SHP77 treated with DMSO at 0.1 percent for 48 hours (cell line): Measurements from ENCODE around the gene CGRRF1.
A peak's percentile ranks its signal among the peaks of the same experiment; 100 is the strongest.

Experiments used
- DNase-seq: peaks from one replicate; lab custom pipeline; 2025; lab: John Stamatoyannopoulos, UW

The CGRRF1 gene

GRCh38 chr14:54548491-54548890 lies 38.8 kb downstream of the CGRRF1 start:
- no peak for DNase-seq

DNA sequence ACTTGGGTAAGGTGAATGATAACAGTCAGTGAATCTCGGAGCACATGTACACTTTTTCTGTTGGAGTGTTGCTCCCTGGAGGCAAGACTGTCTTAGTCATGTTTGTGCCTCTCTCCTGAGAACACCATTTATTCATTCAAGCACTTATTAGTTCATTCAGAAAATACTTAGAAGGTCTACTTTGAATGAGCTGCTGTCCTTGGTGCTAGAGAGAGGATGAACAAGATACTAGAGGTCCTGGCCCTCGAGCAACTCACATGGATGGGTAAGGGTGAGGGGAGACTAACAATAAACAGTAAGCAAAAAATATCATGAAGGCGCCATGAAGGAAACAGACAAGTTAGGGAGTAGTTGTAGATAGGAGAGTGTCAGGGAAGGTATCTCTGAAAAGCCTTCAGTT lies 40.2 kb downstream of the CGRRF1 start:
- DNase-seq: no peak

DNA sequence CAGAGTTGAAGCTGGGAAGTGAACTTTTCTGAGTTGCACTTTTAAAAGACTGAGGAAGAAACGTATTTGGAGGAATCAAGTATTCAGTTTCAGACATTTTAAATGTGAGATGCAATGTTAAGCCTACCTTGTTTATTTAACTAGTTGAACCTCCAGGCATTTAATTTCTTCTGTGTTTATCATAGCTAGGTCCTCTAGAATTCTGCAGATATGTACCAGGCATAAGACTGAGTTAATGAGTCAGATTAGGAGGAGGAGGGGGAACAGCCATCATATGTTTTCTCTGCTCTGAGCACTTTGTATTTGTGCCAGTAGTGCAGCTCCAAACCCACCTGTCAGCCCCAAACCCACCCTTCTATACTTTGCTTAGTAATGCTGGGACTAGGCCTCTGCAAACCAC lies 40.8 kb downstream of the CGRRF1 start:
- no peak for DNase-seq

DNA sequence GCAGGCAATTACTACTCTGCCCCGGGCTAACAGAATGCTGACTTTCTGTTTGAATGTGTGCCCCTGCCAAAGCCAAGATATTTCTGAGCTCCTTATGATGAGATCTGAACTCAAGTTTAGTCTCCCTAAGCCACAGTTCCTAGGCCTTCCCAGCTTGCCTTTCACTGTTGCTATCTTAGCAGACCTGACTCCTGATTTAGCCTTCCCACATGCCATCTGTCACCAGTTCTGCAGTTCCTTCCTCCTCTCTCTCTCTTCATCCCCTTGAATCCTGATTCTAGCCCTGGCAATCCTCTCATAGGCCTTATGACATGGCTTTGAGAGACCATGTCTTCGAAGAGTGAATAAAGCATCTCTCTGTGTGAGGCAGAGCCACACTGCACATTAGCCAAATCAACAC lies 44.7 kb downstream of the CGRRF1 start:
- DNase-seq: no peak

- DNase-seq: no peak
Observed at GRCh38 chr14:54555651-54556050, 45.9 kb downstream of the CGRRF1 start.

DNA sequence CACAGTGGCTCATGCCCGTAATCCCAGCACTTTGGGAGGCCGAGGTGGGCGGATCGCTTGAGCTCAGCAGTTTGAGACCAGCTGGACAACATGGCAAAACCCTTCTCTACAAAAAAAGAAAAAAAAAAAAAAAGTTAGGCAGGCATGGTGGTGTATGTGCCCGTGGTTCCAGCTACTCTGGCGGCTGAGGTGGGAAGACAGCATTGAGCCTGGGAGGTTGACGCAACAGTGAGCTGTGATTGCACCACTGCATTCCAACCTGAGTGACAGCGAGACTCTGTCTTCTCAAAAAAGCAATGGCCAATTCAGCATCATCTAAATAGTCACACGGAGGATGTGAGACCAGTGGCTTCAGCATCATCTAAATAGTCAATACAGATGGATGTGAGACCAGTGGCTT lies 46.8 kb downstream of the CGRRF1 start:
- DNase-seq: no peak

GRCh38 chr14:54562334-54562733 lies 52.6 kb downstream of the CGRRF1 start:
- DNase-seq: no peak

- DNase-seq: peak; percentile 10
Observed at GRCh38 chr14:54564071-54564867, 54.6 kb downstream of the CGRRF1 start.

GRCh38 chr14:54564868-54565784 lies 55.4 kb downstream of the CGRRF1 start:
- no peak for DNase-seq

DNA sequence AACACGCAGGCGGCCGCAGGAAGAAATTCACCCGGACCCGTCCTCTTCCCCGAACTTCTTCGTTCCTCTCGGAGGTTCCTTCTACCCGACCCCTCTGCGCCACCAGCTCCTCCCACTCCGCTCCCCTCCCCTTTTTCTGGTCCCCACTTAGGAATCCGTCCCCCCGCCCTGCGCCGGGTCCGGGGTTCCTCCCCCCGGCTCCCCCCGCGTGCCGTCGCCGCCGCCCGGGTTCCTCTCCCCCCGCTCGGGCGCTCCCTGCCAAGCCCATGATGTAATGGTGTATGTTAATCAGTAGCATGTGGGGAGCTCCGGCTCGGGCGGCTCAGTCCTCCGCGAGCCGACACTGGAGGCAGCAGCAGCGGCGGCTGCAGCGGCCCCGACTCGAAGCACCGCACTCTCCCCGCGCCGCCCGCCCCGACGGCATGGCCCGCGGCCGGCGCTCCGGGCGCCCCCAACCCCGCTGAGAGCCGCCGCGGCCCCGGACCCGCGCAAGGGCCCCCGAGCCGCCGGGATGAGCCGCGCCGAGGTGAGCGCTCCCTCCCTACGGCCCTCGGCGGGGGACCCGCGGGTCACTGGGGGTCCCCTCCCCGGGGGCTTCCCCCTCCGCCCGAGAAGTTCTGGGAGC lies 56.2 kb downstream of the CGRRF1 start:
- peak; percentile 12 for DNase-seq

DNA sequence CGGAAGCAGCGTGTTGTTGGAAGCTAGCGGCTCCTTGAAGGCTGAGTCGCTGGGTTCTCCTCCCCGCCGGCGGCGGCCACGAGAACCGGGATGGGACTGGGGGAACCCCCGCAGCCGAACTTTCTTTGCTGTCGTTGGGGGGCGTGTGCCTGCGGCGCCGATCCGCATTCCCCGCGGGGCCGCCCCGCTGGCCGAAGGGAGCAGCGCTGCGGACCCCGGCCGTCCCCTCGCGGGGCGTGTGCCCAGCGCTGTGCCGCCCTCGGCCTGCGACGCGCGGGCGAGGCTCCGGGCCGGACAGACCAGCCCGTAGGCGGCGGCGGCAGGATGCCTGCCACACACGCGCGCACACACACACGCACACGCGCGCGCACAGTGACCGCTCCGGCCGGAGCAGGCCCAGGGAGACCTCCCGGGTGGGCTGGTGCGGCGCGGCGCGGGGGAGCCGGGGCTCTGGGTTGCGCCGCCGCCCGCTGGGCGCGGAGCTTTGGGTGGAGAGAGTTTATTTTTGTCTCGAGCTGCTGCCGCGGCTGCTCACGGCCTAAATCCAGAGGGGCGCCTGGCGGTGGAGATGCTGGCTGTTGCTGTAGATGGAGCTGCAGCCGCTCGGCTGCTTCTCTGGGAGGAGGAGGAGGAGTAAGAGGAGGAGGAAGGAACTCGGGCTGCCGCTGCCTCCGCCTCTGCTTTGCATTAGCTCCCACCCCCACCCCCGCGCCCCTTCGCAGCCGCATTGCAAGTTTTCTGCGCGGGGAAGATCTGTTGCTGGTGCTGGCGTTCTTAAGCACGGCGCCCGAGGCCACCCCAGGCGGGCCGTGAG lies 56.9 kb downstream of the CGRRF1 start, which contains the start of gene SAMD4A:
TSS of gene SAMD4A (plus strand) at position 719 of the 814 bp plus-strand sequence. CDS start 789 bp downstream, outside the sequence.
- DNase-seq: no peak

DNA sequence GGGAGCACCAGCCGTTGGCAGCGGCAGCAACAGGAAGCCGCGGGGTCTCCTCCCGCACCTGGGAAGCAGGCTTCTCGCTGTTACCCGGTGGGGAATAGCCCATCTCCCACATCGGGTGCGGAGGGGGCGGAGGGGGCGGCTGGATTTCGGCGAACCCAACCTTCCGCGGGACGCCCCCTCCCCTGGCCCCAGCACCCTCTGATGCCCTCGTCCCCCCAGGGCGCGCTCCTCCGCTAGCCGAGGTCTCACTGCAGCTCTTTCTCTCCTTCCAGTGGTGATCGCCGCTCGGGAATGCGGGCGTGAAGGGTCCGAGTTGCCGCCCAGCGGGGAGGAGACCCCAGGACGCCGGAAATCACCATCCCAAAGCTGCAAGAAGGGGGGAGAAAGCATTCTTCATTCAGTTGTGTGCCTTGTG lies 57.5 kb downstream of the CGRRF1 start:
- DNase-seq: no peak

DNA sequence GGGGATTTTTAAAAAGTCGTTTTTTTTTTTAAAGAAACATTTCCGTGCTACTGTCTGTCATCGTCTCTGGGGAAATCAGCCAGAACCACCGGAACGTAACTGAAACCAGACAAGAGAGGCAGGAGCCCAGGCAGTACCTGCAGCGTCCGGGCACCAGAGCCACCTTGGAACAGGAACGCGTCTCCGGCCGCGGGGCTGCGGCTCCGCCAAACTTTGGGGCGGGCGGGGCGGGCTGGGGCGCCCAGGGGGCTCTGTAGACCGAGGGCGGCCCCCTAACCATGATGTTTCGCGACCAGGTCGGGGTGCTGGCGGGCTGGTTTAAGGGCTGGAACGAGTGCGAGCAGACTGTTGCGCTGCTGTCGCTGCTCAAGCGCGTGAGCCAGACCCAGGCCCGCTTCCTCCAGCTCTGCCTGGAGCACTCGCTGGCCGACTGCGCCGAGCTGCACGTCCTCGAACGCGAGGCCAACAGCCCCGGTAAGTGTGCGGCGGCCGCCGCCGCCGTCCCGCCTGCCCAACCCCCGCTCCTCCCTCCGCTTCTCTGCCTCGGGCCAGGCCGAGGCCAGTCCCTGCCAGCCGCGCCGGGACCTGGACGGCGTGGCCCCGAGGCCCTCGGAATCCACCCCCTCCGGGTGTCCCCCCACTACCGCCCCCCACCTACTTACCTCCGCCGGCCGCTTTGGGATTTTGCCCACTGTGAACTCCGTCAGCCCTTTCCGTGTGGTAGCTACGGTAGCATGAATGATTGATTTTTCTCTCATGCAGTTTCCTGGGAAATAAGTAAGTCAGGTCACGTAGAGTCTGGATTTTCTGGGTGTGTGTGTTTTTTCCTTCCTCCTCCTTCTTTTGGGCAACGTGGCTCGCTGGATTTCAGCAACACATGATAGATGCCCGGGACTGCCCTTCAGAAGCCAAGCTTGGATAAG lies 58.2 kb downstream of the CGRRF1 start:
- DNase-seq: no peak

DNA sequence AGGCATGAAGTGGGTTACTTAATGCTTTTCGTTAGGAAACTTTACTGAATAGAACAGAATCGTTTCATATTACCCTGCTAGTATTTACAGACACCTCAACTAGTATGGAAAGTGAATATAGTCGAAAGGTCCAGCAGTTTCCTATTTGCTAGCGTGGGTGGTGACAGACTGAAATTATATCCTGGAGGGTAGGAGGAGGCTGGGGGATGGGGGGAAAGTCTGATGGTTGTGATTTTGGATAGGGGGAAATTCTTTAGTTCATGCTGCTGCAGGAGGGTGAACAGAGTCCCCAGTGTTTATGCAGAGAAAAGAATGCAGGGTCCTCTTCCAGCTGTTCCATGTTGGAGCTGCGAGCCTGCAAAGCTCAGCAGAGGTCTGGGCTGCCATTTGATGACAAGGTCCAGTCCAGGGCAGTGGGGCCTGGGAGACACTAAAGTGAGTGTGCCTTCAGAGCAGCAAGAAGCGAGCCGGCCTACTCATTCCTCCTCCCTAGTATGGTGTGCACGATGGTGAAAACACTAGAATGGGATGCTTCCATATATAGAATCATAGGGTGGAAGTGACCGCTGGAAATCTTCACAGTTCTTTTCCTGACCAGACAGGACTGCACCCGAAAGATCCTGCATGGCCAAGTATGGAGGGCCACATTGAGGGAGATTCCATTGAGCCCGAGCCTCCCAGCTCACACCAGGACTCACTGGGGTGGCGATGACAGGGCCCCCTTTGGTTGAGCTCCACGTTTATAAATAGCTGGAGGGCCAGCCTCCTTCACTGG lies 59.3 kb downstream of the CGRRF1 start:
- DNase-seq: no peak

DNA sequence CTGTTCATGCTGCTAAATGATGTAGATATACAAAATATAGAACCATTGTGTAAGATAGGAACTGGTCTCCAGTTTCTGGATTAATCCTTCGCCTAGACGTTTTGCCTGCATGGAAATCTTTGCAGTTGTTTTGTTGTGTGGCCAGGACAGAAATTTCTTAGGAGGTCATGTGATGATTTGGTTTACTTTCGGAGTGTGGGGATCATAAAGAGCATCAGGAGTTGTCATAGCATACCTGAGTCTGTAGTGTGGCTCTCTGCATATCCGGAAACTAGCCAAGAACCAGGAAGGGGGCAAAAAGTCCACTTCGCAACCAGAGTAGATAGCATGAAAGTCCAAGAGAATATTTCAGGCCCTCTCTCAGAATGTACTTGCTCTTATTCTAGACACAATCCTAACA lies 60.3 kb downstream of the CGRRF1 start:
- no peak for DNase-seq

GRCh38 chr14:54570631-54571415 lies 61.1 kb downstream of the CGRRF1 start:
- no peak for DNase-seq

DNA sequence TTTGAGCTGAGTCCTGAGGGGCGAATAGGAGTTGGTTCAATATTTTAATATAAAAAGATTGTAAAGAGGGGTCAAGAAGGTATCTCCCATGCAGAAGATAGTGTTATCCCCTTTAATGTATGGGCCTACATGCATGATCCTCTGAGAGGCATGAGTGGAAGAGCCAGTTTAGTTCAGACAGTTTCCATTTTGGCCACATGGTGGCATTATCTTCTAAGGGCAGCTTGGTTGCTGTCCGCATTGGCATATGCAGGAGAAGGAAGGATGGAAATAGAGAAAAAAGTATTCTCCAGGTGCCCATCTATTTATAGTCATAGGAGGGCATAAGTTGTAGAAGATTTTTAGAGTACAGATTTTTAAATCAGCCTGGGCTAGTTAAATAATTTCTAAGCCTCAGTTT lies 62.6 kb downstream of the CGRRF1 start:
- DNase-seq: peak; percentile 17

DNA sequence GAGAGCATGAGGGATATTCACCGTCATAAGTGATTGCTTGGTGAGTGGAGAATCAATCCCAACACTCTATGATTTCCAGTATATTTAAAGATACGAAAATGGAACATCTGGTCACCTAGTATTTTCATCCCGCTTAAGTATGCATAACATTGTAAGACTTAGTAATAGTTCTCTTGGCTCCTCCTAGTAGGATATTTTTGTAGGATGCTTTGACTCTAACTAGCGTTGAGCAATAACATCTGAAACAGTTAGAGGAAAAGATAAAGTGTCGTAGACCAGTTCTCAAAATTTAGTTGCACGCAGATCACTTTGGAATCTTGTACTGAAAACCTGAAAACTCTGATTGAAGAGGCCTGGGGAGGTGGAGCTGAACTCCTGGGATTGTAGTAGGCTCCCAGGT lies 64.8 kb downstream of the CGRRF1 start:
- DNase-seq: no peak

DNA sequence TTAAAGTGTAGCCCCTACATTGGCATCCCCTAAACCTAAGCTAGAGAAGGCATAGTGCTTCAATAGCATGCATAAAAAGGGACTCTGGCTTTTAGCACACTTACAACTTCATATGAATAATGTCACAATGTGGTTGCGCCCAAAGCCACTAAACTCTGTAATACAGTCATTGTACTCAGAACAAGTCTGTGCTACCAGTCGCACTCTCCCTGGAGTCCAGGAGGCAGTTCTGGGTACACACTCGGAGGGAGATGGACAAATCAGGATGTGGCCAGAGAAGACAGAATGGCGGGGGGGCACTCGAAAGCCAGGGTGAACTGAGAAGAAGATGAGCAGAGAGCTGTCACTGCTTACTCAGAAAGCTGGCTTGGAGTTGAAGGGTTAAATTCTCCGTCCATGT lies 67.8 kb downstream of the CGRRF1 start:
- no peak for DNase-seq
